Measurements from ENCODE around the gene TTC13. TPM values are rescaled to one million over a fixed set of nuclear protein-coding genes. Genes with fewer than 3 reads are reported as not detected.

TTC13 gene
- total RNA-seq, 1 experiment from 2014 or later = 12.3 TPM

GRCh38 chr1:230867903-230868735 lies 110.5 kb downstream of the TTC13 start, which contains the start of gene C1orf198:
TSS of gene C1orf198 (minus strand) at chr1:230868521. CDS start at chr1:230868512, 9 bp downstream.
- no peak for DNase-seq (ENCODE audit: low read depth, low spot score)
- no peaks in the 10 kb centered on the region for H3K36me3 ChIP-seq (ENCODE audit: control insufficient read depth in 1 of 2, insufficient read depth in 2 of 2, low read length in 2 of 2)
- no peaks in the 10 kb centered on the region for H3K9me3 ChIP-seq (ENCODE audit: control insufficient read depth in 1 of 2, insufficient read depth in 1 of 2, low read depth in 1 of 2, low read length in 2 of 2)
- CTCF ChIA-PET = no interaction called here
- H3K9ac ChIP-seq (ENCODE audit: low read length) = peak within 1 kb of the TSS; percentile 87
- no peaks in the 10 kb centered on the region for H4K20me1 ChIP-seq (ENCODE audit: insufficient read depth)
- H2AFZ ChIP-seq (ENCODE audit: low read depth, low read length, poor library complexity, severe bottlenecking) = no peak within 1 kb of the TSS
- no peaks in the 10 kb centered on the region for H3K27me3 ChIP-seq (ENCODE audit: insufficient read depth, low read length)
- no peaks in the 10 kb centered on the region for H3K9me2 ChIP-seq (ENCODE audit: insufficient read depth)
- intact Hi-C loops (cut with micrococcal nuclease) = no loop called here
- H3K27ac ChIP-seq (ENCODE audit: low read depth, low read length) = peak within 1 kb of the TSS; percentile 57; the same call in 1 of the 2 replicates
- peaks cover 13 to 37% of the 10 kb centered on the region in 2 experiments for H3K4me1 ChIP-seq (ENCODE audit: control insufficient read depth in 1 of 2, insufficient read depth in 2 of 2, low read length in 2 of 2)
- peak within 1 kb of the TSS; percentile 68 to 92 for H3K4me3 ChIP-seq (replicated peaks in 1 of 2; ENCODE audit: low read depth in 1 of 2, low read length in 2 of 2)
- no peak for TF ChIP-seq JUND (IDR thresholded peaks at IDR 0.05)
- TF ChIP-seq FOSL1 (IDR thresholded peaks at IDR 0.05; ENCODE audit: low read depth) = no peak
- peak; percentile 50 for TF ChIP-seq POLR2A (IDR thresholded peaks at IDR 0.05; ENCODE audit: borderline replicate concordance, extremely low read depth, insufficient read depth, insufficient read length)
- TF ChIP-seq EGR1 (IDR thresholded peaks at IDR 0.05; ENCODE audit: low read depth) = 0 out of 2 replicates have a peak, but pooled peaks have one; percentile 21
- peak; percentile 88 for TF ChIP-seq YY1 (IDR thresholded peaks at IDR 0.05; ENCODE audit: extremely low read depth, insufficient replicate concordance, low read depth, low read length)
- peak; percentile 81 for TF ChIP-seq SIN3A (IDR thresholded peaks at IDR 0.05; ENCODE audit: low read depth)
- peak; percentile 73 for TF ChIP-seq ZFX (IDR thresholded peaks at IDR 0.05)
- peak; percentile 88 for TF ChIP-seq POLR2AphosphoS5 (IDR thresholded peaks at IDR 0.05; ENCODE audit: low read depth, low read length)
- RAD21 ChIA-PET (ENCODE audit: low non-redundant PET in 1 of 2, low total read pairs in 2 of 2, uncharacterized antibody in 2 of 2, unreplicated experiment in 2 of 2) = interaction anchor here in 1 of 2 experiments (0.7 kb wide), 1 partner anchor 31 kb away, joined by 4 read pairs; no protein-coding TSS in a partner anchor
- POLR2A ChIA-PET = interaction anchor here (0.6 kb wide), 1 partner anchor 525 kb away, joined by 3 read pairs; no protein-coding TSS in a partner anchor
- peak; percentile 89 for ATAC-seq
- H3K4me2 ChIP-seq (ENCODE audit: low read length) = peak within 1 kb of the TSS; percentile 97
- peaks cover 43% of the 10 kb centered on the region for H3K79me2 ChIP-seq (ENCODE audit: insufficient read depth, low read length)
- BruUV-seq (replicated peaks) = no TSS peak
